BJ (cell line): ENCODE data around the gene DHCR24. TPM values are rescaled to one million over a fixed set of nuclear protein-coding genes. Genes with fewer than 3 reads are reported as not detected.

ENCODE experiments used
- CTCF ChIA-PET: fragments of 350-600 bp; formaldehyde crosslinking; extraction: SDS; loops from one replicate; lab custom pipeline; 2021; ENCODE audit warnings: antibody characterized with exemption, inconsistent platforms; lab: Yijun Ruan, JAX
- POLR2A ChIA-PET: fragments of 300-600 bp; sonication (Branson Sonifier 250); formaldehyde crosslinking; extraction: SDS; loops from one replicate; lab custom pipeline; 2021; ENCODE audit warnings: antibody characterized with exemption; lab: Charles Lee
- DNase-seq: peaks from one replicate; pipeline ENCODE4 v3.0.0-alpha.2; 2011; ENCODE audit warnings: low read depth
- H3K27me3 ChIP-seq: 2 replicates; pipeline ENCODE4 v1.6.0; 2011; ENCODE audit warnings: low read length; ENCODE audit not compliant: control insufficient read depth, insufficient read depth
- H3K36me3 ChIP-seq: 2 replicates; pipeline ENCODE4 v1.5.1; 2011; ENCODE audit warnings: low read length; ENCODE audit not compliant: control insufficient read depth, insufficient read depth
- H3K4me3 ChIP-seq: 2 replicates; pipeline ENCODE4 v1.5.1; 2011; ENCODE audit warnings: low read depth, mild to moderate bottlenecking, control low read depth, low read length
- CTCF ChIP-seq: IDR thresholded peaks from 2 replicates; pipeline ENCODE4 v1.5.1; 2011; ENCODE audit warnings: low read depth, mild to moderate bottlenecking, control low read depth, inconsistent platforms, low read length, moderate library complexity; ENCODE audit not compliant: insufficient read depth
- polyA plus RNA-seq: library from polyadenylated mRNA; depleted of rRNA; stranded (reverse); fragments of >200 nt; gene quantifications from 2 replicates; pipeline ENCODE4 v1.2.3, GENCODE V29; 2011

DHCR24 gene
- polyA plus RNA-seq, 1 experiment, result 75.0 TPM

- DNase-seq, result no peak
- Histone ChIP-seq H3K27me3 (peaks cover 6% of the 10 kb centered on the region; the same call in 1 of the 2 replicates), H3K4me3 (no peak overlapping the region), H3K36me3 (no peaks in the 10 kb centered on the region)
- ChIA-PET CTCF (interaction anchor here (1.4 kb wide), 1 partner anchor 10 kb away, joined by 4 read pairs; no protein-coding TSS in a partner anchor), POLR2A (no interaction called here)
- no peak for TF ChIP-seq CTCF
Measured at GRCh38 chr1:54825696-54826095, 61.3 kb downstream of the DHCR24 start.

DNA sequence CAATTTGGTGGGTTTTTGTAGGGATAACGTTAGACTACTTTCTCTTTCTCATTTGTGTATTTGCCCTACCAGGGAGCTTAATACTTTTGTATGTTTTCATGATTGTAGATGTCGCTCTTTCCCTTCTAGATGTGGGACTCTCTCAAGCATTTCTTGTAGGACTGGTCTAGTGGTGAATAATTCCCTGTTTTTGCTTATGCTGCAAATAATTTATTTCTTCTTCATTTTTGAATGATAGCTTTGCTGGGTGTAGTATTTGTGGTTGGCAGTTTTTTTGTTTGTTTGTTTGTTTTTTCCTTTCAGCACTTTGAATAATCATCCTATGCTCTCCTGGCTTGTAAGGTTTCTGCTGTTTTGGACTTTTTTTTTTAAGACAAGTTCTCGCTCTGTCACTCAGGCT is 63.3 kb downstream of the DHCR24 start:
- no peak for DNase-seq
- no peak for TF ChIP-seq CTCF
- ChIA-PET CTCF (no interaction called here), POLR2A (interaction anchor here (0.6 kb wide), 1 partner anchor 70 kb away, joined by 12 read pairs; no protein-coding TSS in a partner anchor)
- Histone ChIP-seq H3K27me3 (0 out of 2 replicates have a peak, but pooled peaks cover 2% of the 10 kb centered on the region), H3K4me3 (no peak overlapping the region), H3K36me3 (no peaks in the 10 kb centered on the region)

GRCh38 chr1:54819733-54820132 is 67.3 kb downstream of the DHCR24 start:
- no peak overlapping the region for H3K4me3 ChIP-seq
- H3K36me3 ChIP-seq, result no peaks in the 10 kb centered on the region
- no peak for TF ChIP-seq CTCF
- CTCF ChIA-PET, result interaction anchor here (1.3 kb wide), 1 partner anchor 10 kb away, joined by 3 read pairs; no protein-coding TSS in a partner anchor
- peaks cover 10% of the 10 kb centered on the region for H3K27me3 ChIP-seq
- POLR2A ChIA-PET, result no interaction called here
- no peak for DNase-seq

- no peak for DNase-seq
- no peak for TF ChIP-seq CTCF
- CTCF ChIA-PET, result interaction anchor here (1.3 kb wide), 1 partner anchor 9 kb away, joined by 3 read pairs; no protein-coding TSS in a partner anchor
- Histone ChIP-seq H3K36me3 (no peaks in the 10 kb centered on the region), H3K27me3 (peaks cover 10% of the 10 kb centered on the region), H3K4me3 (no peak overlapping the region)
- POLR2A ChIA-PET, result no interaction called here
Measured at GRCh38 chr1:54819195-54819536, 67.8 kb downstream of the DHCR24 start.

DNA sequence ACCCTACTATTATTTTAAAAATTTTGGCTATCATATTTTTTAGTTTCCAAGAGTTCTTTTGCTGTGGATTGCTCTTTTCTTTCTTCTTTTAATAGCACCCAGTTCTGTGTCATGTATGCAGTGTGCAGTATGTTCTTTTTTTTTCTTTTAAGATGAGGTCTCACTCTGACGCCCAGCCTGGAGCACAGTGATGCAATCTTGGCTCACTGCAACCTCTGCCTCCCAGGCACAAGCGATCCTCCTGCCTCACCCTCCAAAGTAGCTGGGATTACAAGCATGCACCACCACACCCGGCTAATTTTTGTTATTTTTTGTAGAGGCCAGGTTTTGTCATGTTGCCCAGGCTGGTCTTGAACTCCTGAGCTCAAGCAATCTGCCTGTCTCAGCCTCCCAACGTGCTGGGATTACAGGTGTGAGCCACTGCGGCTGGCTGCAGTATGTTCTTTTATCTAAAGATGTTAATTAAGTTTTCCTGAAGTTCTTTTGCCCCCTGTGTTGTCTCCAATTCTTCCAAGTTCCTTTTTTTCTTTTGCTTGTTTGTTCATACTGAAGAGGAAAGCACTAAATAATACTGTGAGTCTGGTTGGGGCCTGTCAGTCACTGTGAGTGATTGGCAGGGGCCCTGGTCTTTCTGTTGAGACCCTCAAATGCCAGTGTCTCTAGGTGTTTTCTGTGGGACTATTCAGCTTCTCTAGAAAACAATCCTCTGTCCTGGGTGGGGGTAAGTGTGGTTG is 68.4 kb downstream of the DHCR24 start:
- ChIA-PET CTCF (interaction anchor here (1.0 to 1.3 kb wide), 2 partner anchors 9 kb away, joined by 3 read pairs; no protein-coding TSS in a partner anchor), POLR2A (no interaction called here)
- no peak for DNase-seq
- Histone ChIP-seq H3K4me3 (no peak overlapping the region), H3K27me3 (peaks cover 13% of the 10 kb centered on the region), H3K36me3 (no peaks in the 10 kb centered on the region)
- no peak for TF ChIP-seq CTCF
